SU-DHL-6 (cell line): Measurements from ENCODE around the gene CACNB2.

ENCODE experiments used
- CTCF ChIP-seq: fragments of 200-600 bp; sonication (generic); IDR thresholded peaks from one replicate; pipeline ENCODE4 v1.5.1; 2017; ENCODE audit warnings: antibody characterized with exemption, mild to moderate bottlenecking, low read length, moderate library complexity; ENCODE audit not compliant: insufficient read depth, poor library complexity, severe bottlenecking
- EZH2phosphoT487 ChIP-seq: fragments of 200-600 bp; sonication (generic), shearing (Covaris generic); conservative IDR thresholded peaks from 2 replicates; pipeline ENCODE4 v1.6.1; 2018; ENCODE audit warnings: mild to moderate bottlenecking, antibody characterized with exemption, low read length, moderate library complexity, mixed read lengths

DNA sequence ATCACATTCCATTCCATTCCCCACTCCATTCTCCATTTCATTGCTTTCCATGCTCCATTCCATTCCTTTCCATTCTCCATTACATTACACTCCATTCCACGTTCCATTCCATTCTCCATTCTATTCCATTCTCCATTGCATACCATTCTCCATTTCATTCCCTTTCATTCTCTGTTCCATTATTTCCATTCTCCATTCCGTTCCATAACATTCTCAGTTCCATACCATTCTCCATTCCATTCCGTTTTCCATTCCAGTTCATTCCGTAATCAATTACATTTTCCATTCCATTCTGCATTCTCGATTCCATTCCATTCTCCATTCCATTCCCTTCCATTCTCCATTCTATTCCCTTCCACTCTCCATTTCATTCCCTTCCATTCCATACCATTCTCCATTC, 424.8 kb downstream of the CACNB2 start:
- TF ChIP-seq CTCF (no peak), EZH2phosphoT487 (no peak)
